ENCODE results near the gene MGAT3.

MGAT3 gene

DNA sequence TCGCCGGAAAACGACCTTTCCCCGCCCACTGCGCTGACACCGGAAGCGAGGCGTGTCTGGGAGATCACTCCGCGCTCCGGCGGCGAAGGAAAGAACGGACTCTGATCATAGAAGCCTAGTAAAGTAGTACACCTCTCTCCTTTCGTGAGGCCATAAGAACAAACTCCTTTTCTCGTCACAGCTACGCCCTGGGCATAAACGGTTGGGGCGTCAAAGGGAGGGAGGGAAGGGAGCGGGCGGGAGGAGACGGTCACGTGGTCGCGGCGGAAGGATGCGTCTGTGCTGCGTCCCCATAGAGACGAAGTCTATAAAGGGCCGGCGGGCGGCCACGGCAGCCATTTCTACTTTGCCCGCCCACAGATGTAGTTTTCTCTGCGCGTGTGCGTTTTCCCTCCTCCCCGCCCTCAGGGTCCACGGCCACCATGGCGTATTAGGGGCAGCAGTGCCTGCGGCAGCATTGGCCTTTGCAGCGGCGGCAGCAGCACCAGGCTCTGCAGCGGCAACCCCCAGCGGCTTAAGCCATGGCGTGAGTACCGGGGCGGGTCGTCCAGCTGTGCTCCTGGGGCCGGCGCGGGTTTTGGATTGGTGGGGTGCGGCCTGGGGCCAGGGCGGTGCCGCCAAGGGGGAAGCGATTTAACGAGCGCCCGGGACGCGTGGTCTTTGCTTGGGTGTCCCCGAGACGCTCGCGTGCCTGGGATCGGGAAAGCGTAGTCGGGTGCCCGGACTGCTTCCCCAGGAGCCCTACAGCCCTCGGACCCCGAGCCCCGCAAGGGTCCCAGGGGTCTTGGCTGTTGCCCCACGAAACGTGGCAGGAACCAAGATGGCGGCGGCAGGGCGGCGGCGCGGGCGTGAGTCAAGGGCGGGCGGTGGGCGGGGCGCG, 63.7 kb downstream of the MGAT3 start, which contains the start of gene ATF4 (continued):
- TF ChIP-seq ZXDB (tag by site-specific recombination; IDR thresholded peaks at IDR 0.05) (peak; percentile 96), ZNF394 (tag by site-specific recombination; IDR thresholded peaks at IDR 0.05; ENCODE audit: borderline replicate concordance) (peak; percentile 64; the same call in 1 of the 2 replicates), ZFP41 (tag by site-specific recombination; IDR thresholded peaks at IDR 0.05; ENCODE audit: borderline replicate concordance) (peak; percentile 69; the same call in 1 of the 2 replicates), ZNF544 (tag by site-specific recombination; IDR thresholded peaks at IDR 0.05) (no peak), ZNF549 (tag by site-specific recombination; IDR thresholded peaks at IDR 0.05) (no peak), ZBTB17 (tag by site-specific recombination; IDR thresholded peaks at IDR 0.05) (peak; percentile 87), ZNF19 (tag by site-specific recombination; IDR thresholded peaks at IDR 0.05; ENCODE audit: low read depth) (0 out of 2 replicates have a peak, but pooled peaks have one; percentile 37), GLIS2 (tag by site-specific recombination; IDR thresholded peaks at IDR 0.05) (no peak; the same call in 1 of the 2 replicates), BCL11A (tag by site-specific recombination; IDR thresholded peaks at IDR 0.05; ENCODE audit: low read depth) (no peak), ZFP3 (tag by site-specific recombination; IDR thresholded peaks at IDR 0.05; ENCODE audit: low read depth) (no peak; the same call in 1 of the 2 replicates), ZNF114 (tag by site-specific recombination; IDR thresholded peaks at IDR 0.05) (peak; percentile 100), ZNF302 (tag by site-specific recombination; IDR thresholded peaks at IDR 0.05; ENCODE audit: low read depth) (no peak), ZNF366 (tag by site-specific recombination; conservative IDR thresholded peaks at IDR 0.05) (peak; percentile 84), ZNF560 (tag by site-specific recombination; IDR thresholded peaks at IDR 0.05; ENCODE audit: borderline replicate concordance) (no peak), ZNF391 (tag by site-specific recombination; IDR thresholded peaks at IDR 0.05; ENCODE audit: borderline replicate concordance, low read depth) (peak; percentile 83; the same call in 1 of the 2 replicates), GLI2 (tag by site-specific recombination; IDR thresholded peaks at IDR 0.05; ENCODE audit: borderline replicate concordance, low read depth) (no peak), ZNF664 (tag by site-specific recombination; IDR thresholded peaks at IDR 0.05) (peak; percentile 65; the same call in 1 of the 2 replicates), ZNF423 (tag by site-specific recombination; IDR thresholded peaks at IDR 0.05) (no peak)
- TF ChIP-seq, protein P1, sequence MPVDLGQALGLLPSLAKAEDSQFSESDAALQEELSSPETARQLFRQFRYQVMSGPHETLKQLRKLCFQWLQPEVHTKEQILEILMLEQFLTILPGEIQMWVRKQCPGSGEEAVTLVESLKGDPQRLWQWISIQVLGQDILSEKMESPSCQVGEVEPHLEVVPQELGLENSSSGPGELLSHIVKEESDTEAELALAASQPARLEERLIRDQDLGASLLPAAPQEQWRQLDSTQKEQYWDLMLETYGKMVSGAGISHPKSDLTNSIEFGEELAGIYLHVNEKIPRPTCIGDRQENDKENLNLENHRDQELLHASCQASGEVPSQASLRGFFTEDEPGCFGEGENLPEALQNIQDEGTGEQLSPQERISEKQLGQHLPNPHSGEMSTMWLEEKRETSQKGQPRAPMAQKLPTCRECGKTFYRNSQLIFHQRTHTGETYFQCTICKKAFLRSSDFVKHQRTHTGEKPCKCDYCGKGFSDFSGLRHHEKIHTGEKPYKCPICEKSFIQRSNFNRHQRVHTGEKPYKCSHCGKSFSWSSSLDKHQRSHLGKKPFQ (tag by site-specific recombination; IDR thresholded peaks at IDR 0.05): no peak
- TF ChIP-seq, protein P2, sequence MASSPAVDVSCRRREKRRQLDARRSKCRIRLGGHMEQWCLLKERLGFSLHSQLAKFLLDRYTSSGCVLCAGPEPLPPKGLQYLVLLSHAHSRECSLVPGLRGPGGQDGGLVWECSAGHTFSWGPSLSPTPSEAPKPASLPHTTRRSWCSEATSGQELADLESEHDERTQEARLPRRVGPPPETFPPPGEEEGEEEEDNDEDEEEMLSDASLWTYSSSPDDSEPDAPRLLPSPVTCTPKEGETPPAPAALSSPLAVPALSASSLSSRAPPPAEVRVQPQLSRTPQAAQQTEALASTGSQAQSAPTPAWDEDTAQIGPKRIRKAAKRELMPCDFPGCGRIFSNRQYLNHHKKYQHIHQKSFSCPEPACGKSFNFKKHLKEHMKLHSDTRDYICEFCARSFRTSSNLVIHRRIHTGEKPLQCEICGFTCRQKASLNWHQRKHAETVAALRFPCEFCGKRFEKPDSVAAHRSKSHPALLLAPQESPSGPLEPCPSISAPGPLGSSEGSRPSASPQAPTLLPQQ (tag by site-specific recombination; IDR thresholded peaks at IDR 0.05): peak; percentile 81
- TF ChIP-seq, protein P3, sequence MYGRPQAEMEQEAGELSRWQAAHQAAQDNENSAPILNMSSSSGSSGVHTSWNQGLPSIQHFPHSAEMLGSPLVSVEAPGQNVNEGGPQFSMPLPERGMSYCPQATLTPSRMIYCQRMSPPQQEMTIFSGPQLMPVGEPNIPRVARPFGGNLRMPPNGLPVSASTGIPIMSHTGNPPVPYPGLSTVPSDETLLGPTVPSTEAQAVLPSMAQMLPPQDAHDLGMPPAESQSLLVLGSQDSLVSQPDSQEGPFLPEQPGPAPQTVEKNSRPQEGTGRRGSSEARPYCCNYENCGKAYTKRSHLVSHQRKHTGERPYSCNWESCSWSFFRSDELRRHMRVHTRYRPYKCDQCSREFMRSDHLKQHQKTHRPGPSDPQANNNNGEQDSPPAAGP (tag by site-specific recombination; IDR thresholded peaks at IDR 0.05): peak; percentile 98
- TF ChIP-seq, protein P4, sequence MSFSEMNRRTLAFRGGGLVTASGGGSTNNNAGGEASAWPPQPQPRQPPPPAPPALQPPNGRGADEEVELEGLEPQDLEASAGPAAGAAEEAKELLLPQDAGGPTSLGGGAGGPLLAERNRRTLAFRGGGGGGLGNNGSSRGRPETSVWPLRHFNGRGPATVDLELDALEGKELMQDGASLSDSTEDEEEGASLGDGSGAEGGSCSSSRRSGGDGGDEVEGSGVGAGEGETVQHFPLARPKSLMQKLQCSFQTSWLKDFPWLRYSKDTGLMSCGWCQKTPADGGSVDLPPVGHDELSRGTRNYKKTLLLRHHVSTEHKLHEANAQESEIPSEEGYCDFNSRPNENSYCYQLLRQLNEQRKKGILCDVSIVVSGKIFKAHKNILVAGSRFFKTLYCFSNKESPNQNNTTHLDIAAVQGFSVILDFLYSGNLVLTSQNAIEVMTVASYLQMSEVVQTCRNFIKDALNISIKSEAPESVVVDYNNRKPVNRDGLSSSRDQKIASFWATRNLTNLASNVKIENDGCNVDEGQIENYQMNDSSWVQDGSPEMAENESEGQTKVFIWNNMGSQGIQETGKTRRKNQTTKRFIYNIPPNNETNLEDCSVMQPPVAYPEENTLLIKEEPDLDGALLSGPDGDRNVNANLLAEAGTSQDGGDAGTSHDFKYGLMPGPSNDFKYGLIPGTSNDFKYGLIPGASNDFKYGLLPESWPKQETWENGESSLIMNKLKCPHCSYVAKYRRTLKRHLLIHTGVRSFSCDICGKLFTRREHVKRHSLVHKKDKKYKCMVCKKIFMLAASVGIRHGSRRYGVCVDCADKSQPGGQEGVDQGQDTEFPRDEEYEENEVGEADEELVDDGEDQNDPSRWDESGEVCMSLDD (tag by site-specific recombination; IDR thresholded peaks at IDR 0.05): peak; percentile 79; the same call in 1 of the 2 replicates
- TF ChIP-seq, protein P5, sequence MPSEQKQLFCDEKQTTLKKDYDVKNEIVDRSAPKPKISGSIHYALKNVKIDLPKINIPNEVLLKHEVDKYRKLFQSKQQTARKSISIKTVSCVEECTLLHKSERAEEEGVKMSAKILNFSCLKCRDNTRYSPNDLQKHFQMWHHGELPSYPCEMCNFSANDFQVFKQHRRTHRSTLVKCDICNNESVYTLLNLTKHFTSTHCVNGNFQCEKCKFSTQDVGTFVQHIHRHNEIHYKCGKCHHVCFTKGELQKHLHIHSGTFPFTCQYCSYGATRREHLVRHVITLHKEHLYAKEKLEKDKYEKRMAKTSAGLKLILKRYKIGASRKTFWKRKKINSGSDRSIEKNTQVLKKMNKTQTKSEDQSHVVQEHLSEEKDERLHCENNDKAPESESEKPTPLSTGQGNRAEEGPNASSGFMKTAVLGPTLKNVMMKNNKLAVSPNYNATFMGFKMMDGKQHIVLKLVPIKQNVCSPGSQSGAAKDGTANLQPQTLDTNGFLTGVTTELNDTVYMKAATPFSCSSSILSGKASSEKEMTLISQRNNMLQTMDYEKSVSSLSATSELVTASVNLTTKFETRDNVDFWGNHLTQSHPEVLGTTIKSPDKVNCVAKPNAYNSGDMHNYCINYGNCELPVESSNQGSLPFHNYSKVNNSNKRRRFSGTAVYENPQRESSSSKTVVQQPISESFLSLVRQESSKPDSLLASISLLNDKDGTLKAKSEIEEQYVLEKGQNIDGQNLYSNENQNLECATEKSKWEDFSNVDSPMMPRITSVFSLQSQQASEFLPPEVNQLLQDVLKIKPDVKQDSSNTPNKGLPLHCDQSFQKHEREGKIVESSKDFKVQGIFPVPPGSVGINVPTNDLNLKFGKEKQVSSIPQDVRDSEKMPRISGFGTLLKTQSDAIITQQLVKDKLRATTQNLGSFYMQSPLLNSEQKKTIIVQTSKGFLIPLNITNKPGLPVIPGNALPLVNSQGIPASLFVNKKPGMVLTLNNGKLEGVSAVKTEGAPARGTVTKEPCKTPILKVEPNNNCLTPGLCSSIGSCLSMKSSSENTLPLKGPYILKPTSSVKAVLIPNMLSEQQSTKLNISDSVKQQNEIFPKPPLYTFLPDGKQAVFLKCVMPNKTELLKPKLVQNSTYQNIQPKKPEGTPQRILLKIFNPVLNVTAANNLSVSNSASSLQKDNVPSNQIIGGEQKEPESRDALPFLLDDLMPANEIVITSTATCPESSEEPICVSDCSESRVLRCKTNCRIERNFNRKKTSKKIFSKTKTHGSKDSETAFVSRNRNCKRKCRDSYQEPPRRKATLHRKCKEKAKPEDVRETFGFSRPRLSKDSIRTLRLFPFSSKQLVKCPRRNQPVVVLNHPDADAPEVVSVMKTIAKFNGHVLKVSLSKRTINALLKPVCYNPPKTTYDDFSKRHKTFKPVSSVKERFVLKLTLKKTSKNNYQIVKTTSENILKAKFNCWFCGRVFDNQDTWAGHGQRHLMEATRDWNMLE (tag by site-specific recombination; conservative IDR thresholded peaks at IDR 0.05; ENCODE audit: low read depth): peak; percentile 87
- TF ChIP-seq, protein P6, sequence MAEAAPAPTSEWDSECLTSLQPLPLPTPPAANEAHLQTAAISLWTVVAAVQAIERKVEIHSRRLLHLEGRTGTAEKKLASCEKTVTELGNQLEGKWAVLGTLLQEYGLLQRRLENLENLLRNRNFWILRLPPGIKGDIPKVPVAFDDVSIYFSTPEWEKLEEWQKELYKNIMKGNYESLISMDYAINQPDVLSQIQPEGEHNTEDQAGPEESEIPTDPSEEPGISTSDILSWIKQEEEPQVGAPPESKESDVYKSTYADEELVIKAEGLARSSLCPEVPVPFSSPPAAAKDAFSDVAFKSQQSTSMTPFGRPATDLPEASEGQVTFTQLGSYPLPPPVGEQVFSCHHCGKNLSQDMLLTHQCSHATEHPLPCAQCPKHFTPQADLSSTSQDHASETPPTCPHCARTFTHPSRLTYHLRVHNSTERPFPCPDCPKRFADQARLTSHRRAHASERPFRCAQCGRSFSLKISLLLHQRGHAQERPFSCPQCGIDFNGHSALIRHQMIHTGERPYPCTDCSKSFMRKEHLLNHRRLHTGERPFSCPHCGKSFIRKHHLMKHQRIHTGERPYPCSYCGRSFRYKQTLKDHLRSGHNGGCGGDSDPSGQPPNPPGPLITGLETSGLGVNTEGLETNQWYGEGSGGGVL (tag by site-specific recombination; IDR thresholded peaks at IDR 0.05): 0 out of 2 replicates have a peak, but pooled peaks have one; percentile 20
